ENCODE measurements around the gene S100Z.

DNA sequence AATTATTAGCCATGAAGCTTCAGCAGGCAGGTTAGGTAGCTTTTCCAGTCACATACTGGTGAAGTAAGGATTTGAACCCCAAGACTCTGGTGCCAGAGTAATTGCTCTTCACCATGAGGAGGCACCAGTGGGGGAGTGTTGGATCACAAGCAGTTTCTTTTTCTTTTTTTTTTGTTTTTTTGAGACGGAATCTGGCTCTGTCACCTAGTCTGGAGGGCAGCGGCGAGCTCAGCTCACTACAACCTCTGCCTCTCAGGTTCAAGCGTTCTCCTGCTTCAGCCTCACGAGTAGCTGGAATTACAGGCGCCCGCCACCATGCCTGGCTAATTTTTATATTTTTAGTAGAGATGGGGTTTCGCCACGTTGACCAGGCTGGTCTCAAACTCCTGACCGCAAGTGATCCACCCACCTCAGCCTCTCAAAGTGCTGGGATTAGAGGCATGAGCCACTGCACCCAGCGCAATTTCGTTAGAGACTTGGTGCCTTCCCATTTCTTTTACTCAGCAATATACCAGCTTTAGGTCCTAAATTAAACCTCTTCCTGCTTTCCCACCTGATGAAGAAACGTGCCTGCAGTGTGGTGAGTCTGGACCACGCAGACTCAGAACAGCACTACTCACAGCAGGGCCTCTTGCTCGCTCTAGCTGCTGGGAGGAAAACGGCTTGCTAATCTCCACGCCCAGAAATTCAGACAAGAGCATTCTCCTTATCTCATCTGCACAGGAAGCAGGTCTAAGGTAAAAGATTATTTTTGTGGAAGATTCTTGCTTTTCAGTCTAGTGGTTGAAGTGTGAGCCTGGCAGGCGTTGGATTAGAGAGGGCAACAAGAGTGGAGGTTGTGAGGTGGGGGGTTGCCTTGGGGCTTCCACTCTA lies at the start of gene S100Z:
- TF ChIP-seq POLR2A (IDR thresholded peaks at IDR 0.05), result no peak
- TF ChIP-seq, protein P1, sequence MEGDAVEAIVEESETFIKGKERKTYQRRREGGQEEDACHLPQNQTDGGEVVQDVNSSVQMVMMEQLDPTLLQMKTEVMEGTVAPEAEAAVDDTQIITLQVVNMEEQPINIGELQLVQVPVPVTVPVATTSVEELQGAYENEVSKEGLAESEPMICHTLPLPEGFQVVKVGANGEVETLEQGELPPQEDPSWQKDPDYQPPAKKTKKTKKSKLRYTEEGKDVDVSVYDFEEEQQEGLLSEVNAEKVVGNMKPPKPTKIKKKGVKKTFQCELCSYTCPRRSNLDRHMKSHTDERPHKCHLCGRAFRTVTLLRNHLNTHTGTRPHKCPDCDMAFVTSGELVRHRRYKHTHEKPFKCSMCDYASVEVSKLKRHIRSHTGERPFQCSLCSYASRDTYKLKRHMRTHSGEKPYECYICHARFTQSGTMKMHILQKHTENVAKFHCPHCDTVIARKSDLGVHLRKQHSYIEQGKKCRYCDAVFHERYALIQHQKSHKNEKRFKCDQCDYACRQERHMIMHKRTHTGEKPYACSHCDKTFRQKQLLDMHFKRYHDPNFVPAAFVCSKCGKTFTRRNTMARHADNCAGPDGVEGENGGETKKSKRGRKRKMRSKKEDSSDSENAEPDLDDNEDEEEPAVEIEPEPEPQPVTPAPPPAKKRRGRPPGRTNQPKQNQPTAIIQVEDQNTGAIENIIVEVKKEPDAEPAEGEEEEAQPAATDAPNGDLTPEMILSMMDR (IDR thresholded peaks at IDR 0.05), result no peak
